ENCODE data around the gene SLIT3.

GRCh38 chr5:169121630-169122420 is 179.1 kb downstream of the SLIT3 start:
- TF ChIP-seq ZFP30 (CRISPR knock-in tag; IDR thresholded peaks at IDR 0.05): no peak
- TF ChIP-seq, protein P1, sequence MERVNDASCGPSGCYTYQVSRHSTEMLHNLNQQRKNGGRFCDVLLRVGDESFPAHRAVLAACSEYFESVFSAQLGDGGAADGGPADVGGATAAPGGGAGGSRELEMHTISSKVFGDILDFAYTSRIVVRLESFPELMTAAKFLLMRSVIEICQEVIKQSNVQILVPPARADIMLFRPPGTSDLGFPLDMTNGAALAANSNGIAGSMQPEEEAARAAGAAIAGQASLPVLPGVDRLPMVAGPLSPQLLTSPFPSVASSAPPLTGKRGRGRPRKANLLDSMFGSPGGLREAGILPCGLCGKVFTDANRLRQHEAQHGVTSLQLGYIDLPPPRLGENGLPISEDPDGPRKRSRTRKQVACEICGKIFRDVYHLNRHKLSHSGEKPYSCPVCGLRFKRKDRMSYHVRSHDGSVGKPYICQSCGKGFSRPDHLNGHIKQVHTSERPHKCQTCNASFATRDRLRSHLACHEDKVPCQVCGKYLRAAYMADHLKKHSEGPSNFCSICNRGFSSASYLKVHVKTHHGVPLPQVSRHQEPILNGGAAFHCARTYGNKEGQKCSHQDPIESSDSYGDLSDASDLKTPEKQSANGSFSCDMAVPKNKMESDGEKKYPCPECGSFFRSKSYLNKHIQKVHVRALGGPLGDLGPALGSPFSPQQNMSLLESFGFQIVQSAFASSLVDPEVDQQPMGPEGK (CRISPR knock-in tag; IDR thresholded peaks at IDR 0.05; ENCODE audit: borderline replicate concordance): no peak
- no peak for TF ChIP-seq TCF4 (CRISPR knock-in tag; IDR thresholded peaks at IDR 0.05; ENCODE audit: borderline replicate concordance)
- TF ChIP-seq ARNTL (CRISPR knock-in tag; IDR thresholded peaks at IDR 0.05; ENCODE audit: borderline replicate concordance, low read depth): no peak
- TF ChIP-seq ESRRG (CRISPR knock-in tag; IDR thresholded peaks at IDR 0.05): no peak

Data from SK-N-SH treated with all-trans-retinoic acid at 6 μM for 48 hours (cell line).